Astrocyte of the cerebellum (primary cell): Measurements from ENCODE around the gene NECTIN3.

Experiments used
- DNase-seq: peaks from one replicate; pipeline ENCODE4 v3.0.0-alpha.2; 2011; ENCODE audit warnings: low read depth
- H3K4me3 ChIP-seq: 2 replicates; pipeline ENCODE4 v1.5.1; 2011; ENCODE audit warnings: mild to moderate bottlenecking, low read depth, low read length, moderate library complexity
- CTCF ChIP-seq: IDR thresholded peaks from 2 replicates; pipeline ENCODE4 v1.5.1; 2012; ENCODE audit warnings: low read length, low read depth, moderate library complexity, mild to moderate bottlenecking; ENCODE audit errors: missing control alignments
- in situ Hi-C: cut with HindIII; loops from 2 replicates; pipeline ENCODE4 v1.10.0; 2017; ENCODE audit warnings: low sequenced_read_pairs

The NECTIN3 gene

GRCh38 chr3:111173328-111173900, 101.8 kb downstream of the NECTIN3 start:
- TF ChIP-seq CTCF: no peak
- H3K4me3 ChIP-seq: no peak overlapping the region
- peak; percentile 34 for DNase-seq
- in situ Hi-C loops: loop anchor here (5.0 kb wide), 1 partner anchor 101 kb away; the partner anchor contains the start of gene NECTIN3

GRCh38 chr3:111173906-111174305, 102.3 kb downstream of the NECTIN3 start:
- TF ChIP-seq CTCF: no peak
- DNase-seq: no peak
- no peak overlapping the region for H3K4me3 ChIP-seq
- in situ Hi-C loops: loop anchor here (5.0 kb wide), 1 partner anchor 102 kb away; the partner anchor contains the start of gene NECTIN3

GRCh38 chr3:111190518-111190917, 118.9 kb downstream of the NECTIN3 start:
- no peak overlapping the region for H3K4me3 ChIP-seq
- TF ChIP-seq CTCF: no peak
- DNase-seq: no peak
- in situ Hi-C loops: no loop called here

GRCh38 chr3:111193472-111193871, 121.9 kb downstream of the NECTIN3 start:
- in situ Hi-C loops: no loop called here
- no peak for TF ChIP-seq CTCF
- no peak for DNase-seq
- H3K4me3 ChIP-seq: no peak overlapping the region

- in situ Hi-C loops: no loop called here
- H3K4me3 ChIP-seq: no peak overlapping the region
- no peak for TF ChIP-seq CTCF
- no peak for DNase-seq
These were observed 122.4 kb downstream of the NECTIN3 start for GRCh38 chr3:111194048-111194447.

GRCh38 chr3:111197485-111197884, 125.9 kb downstream of the NECTIN3 start:
- no peak for TF ChIP-seq CTCF
- no peak for DNase-seq
- no peak overlapping the region for H3K4me3 ChIP-seq
- in situ Hi-C loops: no loop called here
